ENCODE results near the gene SPEN. TPM values are rescaled to one million over a fixed set of nuclear protein-coding genes. Genes with fewer than 3 reads are reported as not detected.
A peak's percentile ranks its signal among the peaks of the same experiment; 100 is the strongest.

Gene SPEN
- total and polyA plus RNA-seq, 2 of the 13 experiments (the other 11 are each of a cell fraction or from before 2014, with no cell fraction given): 4.8 to 14.0 TPM

DNA sequence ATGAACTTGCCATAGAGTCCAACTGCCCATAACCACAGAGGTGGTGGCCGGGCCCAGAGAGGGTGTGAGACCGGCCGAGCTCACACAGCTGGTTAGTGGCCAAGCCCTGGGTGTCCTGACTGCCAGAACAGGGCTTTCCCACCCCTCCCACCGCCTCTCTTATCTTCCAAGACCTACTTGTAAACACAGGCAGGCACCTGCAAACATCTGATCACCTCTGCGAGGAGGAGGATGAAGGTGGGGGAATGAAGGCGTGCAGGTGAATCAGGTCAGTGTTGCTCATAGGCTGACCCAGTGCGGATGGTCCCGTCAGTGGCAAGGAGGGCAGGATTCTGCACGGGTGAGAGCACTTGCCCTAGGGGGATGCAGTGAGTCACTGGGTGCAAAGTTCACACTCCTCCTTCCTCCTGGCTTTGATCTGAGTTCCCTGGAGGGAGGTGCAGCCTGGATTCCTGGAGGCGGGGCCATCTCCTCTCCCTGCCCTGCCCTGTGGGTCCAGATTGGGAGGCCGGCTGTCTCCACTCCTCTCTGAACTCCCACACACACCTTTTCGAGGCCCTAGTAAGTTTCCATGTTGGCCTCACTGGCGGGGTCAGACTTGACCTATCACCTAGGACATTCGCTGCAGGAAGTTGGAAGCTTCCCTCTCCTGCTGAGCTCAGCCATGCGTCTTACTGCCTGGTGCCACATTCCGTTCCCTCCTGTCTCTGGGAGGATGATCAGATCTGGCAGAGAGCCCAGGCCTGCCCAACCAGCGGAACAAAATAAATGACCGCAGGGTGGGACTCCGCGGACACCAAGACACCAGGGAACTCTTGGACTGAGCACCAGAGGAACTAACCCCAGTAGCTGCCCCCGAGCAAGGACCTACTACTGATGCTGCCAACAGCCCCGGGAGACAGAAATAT, 47.3 kb upstream of the SPEN start (continued):
- TF ChIP-seq SOX6 (IDR thresholded peaks at IDR 0.05) (no peak), SOX6 (CRISPR knock-in tag; IDR thresholded peaks at IDR 0.05) (peak; percentile 90), ATF5 (CRISPR knock-in tag; IDR thresholded peaks at IDR 0.05; ENCODE audit: low read depth) (0 out of 2 replicates have a peak, but pooled peaks have one; percentile 59), THYN1 (CRISPR knock-in tag; IDR thresholded peaks at IDR 0.05; ENCODE audit: borderline replicate concordance, low read depth) (no peak), SP1 (IDR thresholded peaks at IDR 0.05) (no peak), SP1 (CRISPR knock-in tag; IDR thresholded peaks at IDR 0.05) (0 out of 2 replicates have a peak, but pooled peaks have one; percentile 38), ETV6 (CRISPR knock-in tag; conservative IDR thresholded peaks at IDR 0.05) (no peak), RFX5 (IDR thresholded peaks at IDR 0.05; ENCODE audit: low read depth, low read length) (no peak), ARID5B (CRISPR knock-in tag; IDR thresholded peaks at IDR 0.05) (peak; percentile 93), HIVEP1 (CRISPR knock-in tag; IDR thresholded peaks at IDR 0.05) (peak; percentile 90; the same call in 1 of the 2 replicates), NFKB2 (CRISPR knock-in tag; IDR thresholded peaks at IDR 0.05; ENCODE audit: borderline replicate concordance) (no peak), ZNF775 (CRISPR knock-in tag; IDR thresholded peaks at IDR 0.05; ENCODE audit: borderline replicate concordance) (no peak), ZBTB7B (CRISPR knock-in tag; IDR thresholded peaks at IDR 0.05) (no peak), ZNF326 (CRISPR knock-in tag; IDR thresholded peaks at IDR 0.05; ENCODE audit: borderline replicate concordance) (no peak), MXI1 (IDR thresholded peaks at IDR 0.05; ENCODE audit: borderline replicate concordance, low read depth, low read length) (peak; percentile 46; the same call in 1 of the 3 replicates), ZNF296 (CRISPR knock-in tag; conservative IDR thresholded peaks at IDR 0.05) (0 out of 2 replicates have a peak, but pooled peaks have one; percentile 19), GZF1 (CRISPR knock-in tag; IDR thresholded peaks at IDR 0.05) (no peak), HNF4G (IDR thresholded peaks at IDR 0.05; ENCODE audit: borderline replicate concordance, low read depth, low read length) (peak; percentile 91), HNF4G (CRISPR knock-in tag; IDR thresholded peaks at IDR 0.05; ENCODE audit: borderline replicate concordance, low read depth) (peak; percentile 95; the same call in 1 of the 2 replicates), ZNF776 (CRISPR knock-in tag; IDR thresholded peaks at IDR 0.05) (peak; percentile 66; the same call in 1 of the 2 replicates), NFRKB (IDR thresholded peaks at IDR 0.05) (no peak), ZNF234 (CRISPR knock-in tag; conservative IDR thresholded peaks at IDR 0.05) (no peak), FOXK2 (IDR thresholded peaks at IDR 0.05) (no peak), REXO4 (CRISPR knock-in tag; IDR thresholded peaks at IDR 0.05; ENCODE audit: borderline replicate concordance) (no peak), ZNF260 (CRISPR knock-in tag; IDR thresholded peaks at IDR 0.05; ENCODE audit: borderline replicate concordance, low read depth) (no peak), ZNF530 (CRISPR knock-in tag; IDR thresholded peaks at IDR 0.05; ENCODE audit: low read depth) (no peak), CERS6 (CRISPR knock-in tag; IDR thresholded peaks at IDR 0.05) (no peak)
